H1 (cell line): ENCODE measurements around the gene CYP27C1. TPM values are rescaled to one million over a fixed set of nuclear protein-coding genes. Genes with fewer than 3 reads are reported as not detected.

Experiments
- CTCF ChIA-PET: fragments of 300-600 bp; sonication (Branson Sonifier 250); formaldehyde crosslinking; loops from one replicate; lab custom pipeline; 2021; ENCODE audit not compliant: partially characterized antibody; lab: Charles Lee
- POLR2A ChIA-PET: fragments of 300-600 bp; sonication (Branson Sonifier 250); formaldehyde crosslinking; loops from one replicate; lab custom pipeline; 2021; ENCODE audit warnings: inconsistent platforms; ENCODE audit not compliant: partially characterized antibody; lab: Charles Lee
- DNase-seq, 2 experiments: peaks; one replicate each; pipeline versions ENCODE4 v3.0.0 to v3.0.0-alpha.2; 2010 to 2022; ENCODE audit warnings: low spot score in 2 of 2, low read depth in 1 of 2, mixed read lengths in 1 of 2
- FAIRE-seq: peaks from 2 replicates; lab custom pipeline; 2011; peaks lifted over from hg19 to GRCh38; lab: Jason Lieb, UNC
- H2AFZ ChIP-seq: 2 replicates; pipeline ENCODE4 v1.8.1; 2012; ENCODE audit warnings: low read length, inconsistent platforms
- H2AK5ac ChIP-seq: 2 replicates; pipeline ENCODE4 v1.6.1; 2013; ENCODE audit warnings: low read depth, low read length
- H2BK120ac ChIP-seq: replicated peaks from 2 replicates; pipeline ENCODE3; 2013; ENCODE audit warnings: low read depth, low read length, inconsistent platforms
- H2BK12ac ChIP-seq: 2 replicates; pipeline ENCODE4 v1.6.1; 2013; ENCODE audit warnings: low read depth, low read length
- H2BK15ac ChIP-seq: 2 replicates; pipeline ENCODE4 v1.6.1; 2013; ENCODE audit warnings: low read length
- H2BK20ac ChIP-seq: 2 replicates; pipeline ENCODE4 v1.6.1; 2013; ENCODE audit warnings: low read length
- H2BK5ac ChIP-seq: 2 replicates; pipeline ENCODE4 v1.6.1; 2013; ENCODE audit warnings: low read depth, low read length
- H3K14ac ChIP-seq: 2 replicates; pipeline ENCODE4 v1.6.1; 2013; ENCODE audit warnings: inconsistent platforms; ENCODE audit not compliant: insufficient read length
- H3K18ac ChIP-seq: 2 replicates; pipeline ENCODE4 v1.6.1; 2013; ENCODE audit warnings: low read length; ENCODE audit errors: extremely low read depth
- H3K23ac ChIP-seq: 2 replicates; pipeline ENCODE4 v1.6.1; 2013; ENCODE audit warnings: inconsistent platforms; ENCODE audit not compliant: insufficient read length
- H3K23me2 ChIP-seq: 2 replicates; pipeline ENCODE4 v1.6.1; 2013; ENCODE audit warnings: low read depth, low read length
- H3K27ac ChIP-seq: 2 replicates; pipeline ENCODE4 v1.6.1; 2011; ENCODE audit warnings: low read depth, low read length, inconsistent platforms
- H3K27me3 ChIP-seq, 4 experiments: replicated peaks in 1 of 4; 1 replicate in 1 of 4; 2 replicates in 3 of 4; pipeline versions ENCODE4 v1.6.1 to v1.8.1; 2011 to 2013; ENCODE audit warnings: low read length in 3 of 4, mild to moderate bottlenecking in 3 of 4, inconsistent platforms in 2 of 4, mixed read lengths in 2 of 4, moderate library complexity in 1 of 4; ENCODE audit not compliant: control insufficient read depth in 3 of 4, insufficient read depth in 3 of 4; ENCODE audit errors: extremely low read depth in 1 of 4
- H3K36me3 ChIP-seq, 4 experiments: 2 replicates each; pipeline versions ENCODE4 v1.6.1 to v1.8.1; 2011 to 2013; ENCODE audit warnings: mild to moderate bottlenecking in 4 of 4, low read length in 3 of 4, moderate library complexity in 2 of 4, control low read depth in 1 of 4, inconsistent platforms in 1 of 4; ENCODE audit not compliant: insufficient read depth in 4 of 4, control insufficient read depth in 2 of 4
- H3K4ac ChIP-seq: replicated peaks from 2 replicates; pipeline ENCODE3; 2013; ENCODE audit warnings: low read length, low read depth, mixed read lengths, inconsistent platforms; ENCODE audit not compliant: insufficient read length
- H3K4me1 ChIP-seq, 4 experiments: replicated peaks in 1 of 4; 1 replicate in 1 of 4; 2 replicates in 3 of 4; pipeline versions ENCODE4 v1.6.1 to v1.8.1; 2011 to 2013; ENCODE audit warnings: low read length in 3 of 4, inconsistent platforms in 2 of 4, mixed read lengths in 1 of 4; ENCODE audit not compliant: insufficient read depth in 4 of 4, control insufficient read depth in 3 of 4
- H3K4me2 ChIP-seq, 2 experiments: 2 replicates each; pipeline versions ENCODE4 v1.6.1 to v1.8.1; 2011 to 2013; ENCODE audit warnings: low read depth in 2 of 2, low read length in 2 of 2, control low read depth in 1 of 2, inconsistent platforms in 1 of 2, mild to moderate bottlenecking in 1 of 2; ENCODE audit not compliant: insufficient read depth in 1 of 2
- H3K4me3 ChIP-seq, 4 experiments: fragments of 200-600, 300-600 bp in 1 of 4; sonication (generic), shearing (Covaris generic), sonication (Bioruptor Twin) in 1 of 4; 2 replicates each; pipeline versions ENCODE4 v1.5.1 to v1.8.1; 2011 to 2016; ENCODE audit warnings: low read length in 4 of 4, low read depth in 3 of 4, control low read depth in 2 of 4, inconsistent platforms in 2 of 4, mild to moderate bottlenecking in 2 of 4, mixed read lengths in 1 of 4, moderate library complexity in 1 of 4; ENCODE audit not compliant: insufficient read depth in 2 of 4; ENCODE audit errors: extremely low read depth in 1 of 4
- H3K56ac ChIP-seq: replicated peaks from 2 replicates; pipeline ENCODE3; 2013; ENCODE audit warnings: low read depth, mild to moderate bottlenecking, mixed read lengths, low read length, inconsistent platforms; ENCODE audit not compliant: insufficient read length
- H3K79me1 ChIP-seq: 2 replicates; pipeline ENCODE4 v1.6.1; 2013; ENCODE audit warnings: low read depth, low read length, control low read depth
- H3K79me2 ChIP-seq, 2 experiments: 2 replicates each; pipeline versions ENCODE4 v1.6.1 to v1.8.1; 2012 to 2013; ENCODE audit warnings: low read length in 2 of 2, mild to moderate bottlenecking in 2 of 2, inconsistent platforms in 1 of 2; ENCODE audit not compliant: insufficient read depth in 2 of 2, control insufficient read depth in 1 of 2
- H3K9ac ChIP-seq, 4 experiments: replicated peaks in 1 of 4; 1 replicate in 1 of 4; 2 replicates in 3 of 4; pipeline versions ENCODE4 v1.6.1 to v1.8.1; 2011 to 2013; ENCODE audit warnings: low read depth in 3 of 4, low read length in 3 of 4, control low read depth in 2 of 4, mild to moderate bottlenecking in 2 of 4, moderate library complexity in 2 of 4, inconsistent platforms in 1 of 4; ENCODE audit errors: extremely low read depth in 1 of 4
- H3K9me3 ChIP-seq, 2 experiments: 2 replicates each; pipeline versions ENCODE4 v1.6.1 to v1.8.1; 2012 to 2013; ENCODE audit warnings: mild to moderate bottlenecking in 2 of 2, moderate library complexity in 2 of 2, control low read depth in 1 of 2, inconsistent platforms in 1 of 2, low read depth in 1 of 2, low read length in 1 of 2, mixed read lengths in 1 of 2; ENCODE audit not compliant: insufficient read depth in 2 of 2
- H4K20me1 ChIP-seq, 2 experiments: replicated peaks in 1 of 2; 2 replicates each; pipeline versions ENCODE3 to v1.8.1; 2011 to 2013; ENCODE audit warnings: inconsistent platforms in 2 of 2, low read length in 2 of 2, mild to moderate bottlenecking in 1 of 2; ENCODE audit not compliant: insufficient read depth in 2 of 2, control insufficient read depth in 1 of 2
- H4K5ac ChIP-seq: 2 replicates; pipeline ENCODE4 v1.6.1; 2013; ENCODE audit warnings: low read length, low read depth, mixed read lengths, inconsistent platforms; ENCODE audit not compliant: insufficient read length
- H4K8ac ChIP-seq: 2 replicates; pipeline ENCODE4 v1.8.0; 2013; ENCODE audit warnings: mild to moderate bottlenecking, moderate library complexity, low read length, inconsistent platforms; ENCODE audit not compliant: insufficient read depth; ENCODE audit errors: extremely low read depth
- H4K91ac ChIP-seq: replicated peaks from 2 replicates; pipeline ENCODE3; 2013; ENCODE audit warnings: low read length, mixed read lengths, inconsistent platforms; ENCODE audit not compliant: insufficient read length
- CREB1 ChIP-seq: IDR thresholded peaks from 2 replicates; pipeline ENCODE4 v1.6.1; 2012; ENCODE audit warnings: inconsistent platforms
- EZH2 ChIP-seq: fragments of 200-600 bp; sonication (generic); IDR thresholded peaks from 2 replicates; pipeline ENCODE4 v1.7.1; 2012; ENCODE audit warnings: low read depth, mild to moderate bottlenecking, moderate library complexity, low read length, inconsistent platforms; ENCODE audit not compliant: severe bottlenecking
- JUND ChIP-seq: IDR thresholded peaks from 2 replicates; pipeline ENCODE4 v1.6.1; 2011; ENCODE audit warnings: mild to moderate bottlenecking, improper control_type of control experiment, low read length
- KDM4A ChIP-seq: IDR thresholded peaks from one replicate; pipeline ENCODE4 v1.7.1; 2012; ENCODE audit warnings: low read depth, mild to moderate bottlenecking, moderate library complexity, low read length, inconsistent platforms; ENCODE audit not compliant: severe bottlenecking
- POLR2A ChIP-seq, 2 experiments: IDR thresholded peaks; 1 replicate in 1 of 2; 2 replicates in 1 of 2; pipeline ENCODE4 v1.6.1; 2011; ENCODE audit warnings: low read depth in 2 of 2, low read length in 2 of 2, mild to moderate bottlenecking in 2 of 2; ENCODE audit errors: control extremely low read depth in 1 of 2
- SP2 ChIP-seq: IDR thresholded peaks from 2 replicates; pipeline ENCODE4 v1.6.1; 2012; ENCODE audit warnings: mild to moderate bottlenecking, low read length, inconsistent platforms
- SRF ChIP-seq: IDR thresholded peaks from 2 replicates; pipeline ENCODE4 v1.6.1; 2011; ENCODE audit warnings: mild to moderate bottlenecking, low read depth, low read length, moderate library complexity
- TAF1 ChIP-seq: IDR thresholded peaks from 2 replicates; pipeline ENCODE4 v1.6.1; 2011; ENCODE audit warnings: mild to moderate bottlenecking, low read depth, low read length
- TBP ChIP-seq: IDR thresholded peaks from 2 replicates; pipeline ENCODE4 v1.6.1; 2011; ENCODE audit warnings: low read depth, low read length, improper control_type of control experiment
- WGBS, 2 experiments: shearing (Covaris generic) in 1 of 2; methylation state at CpG; one replicate each; pipeline versions ENCODE4 v1.1.6 to v1.1.7; 2013 to 2015; ENCODE audit warnings: low lambda C conversion rate in 2 of 2, mixed read lengths in 2 of 2, inconsistent platforms in 1 of 2, low coverage in 1 of 2, missing lambda C conversion rate in 1 of 2; ENCODE audit not compliant: insufficient replicate concordance in 2 of 2, insufficient coverage in 1 of 2, insufficient read length in 1 of 2; ENCODE audit errors: extremely low coverage in 1 of 2, missing lambda C conversion rate in 1 of 2; 5-methylcytosine and 5-hydroxymethylcytosine counted together
- polyA plus RNA-seq, 7 experiments: library from polyadenylated mRNA; depleted of rRNA in 3 of 7; stranded (reverse) in 5 of 7; unstranded in 2 of 7; fragments of >200 nt in 5 of 7; fragments of 200-250 nt in 2 of 7; gene quantifications; 1 replicate in 5 of 7; 2 replicates in 1 of 7; 4 replicates in 1 of 7; pipeline versions ENCODE4 v1.2.1 to v1.2.3, GENCODE V29; 2011 to 2013; ENCODE audit warnings: missing spikeins in 2 of 7, mixed read lengths in 2 of 7
- total RNA-seq: library from RNA; stranded (reverse); fragmentation: NEBNext Ultra II Directional; extraction: Animal tissue kit (Norgen Biotek cat#: 25700); gene quantifications from 2 replicates; pipeline ENCODE4 v1.2.1, GENCODE V29; 2021
- TF ChIP-seq, protein P1 (sequence below): IDR thresholded peaks from 2 replicates; pipeline ENCODE4 v1.6.1; 2012; ENCODE audit warnings: inconsistent platforms

The CYP27C1 gene
- total and polyA plus RNA-seq, 2 of the 8 experiments (the other 6 are each of a cell fraction or from before 2014, with no cell fraction given) = 1.3 to 3.2 TPM

DNA sequence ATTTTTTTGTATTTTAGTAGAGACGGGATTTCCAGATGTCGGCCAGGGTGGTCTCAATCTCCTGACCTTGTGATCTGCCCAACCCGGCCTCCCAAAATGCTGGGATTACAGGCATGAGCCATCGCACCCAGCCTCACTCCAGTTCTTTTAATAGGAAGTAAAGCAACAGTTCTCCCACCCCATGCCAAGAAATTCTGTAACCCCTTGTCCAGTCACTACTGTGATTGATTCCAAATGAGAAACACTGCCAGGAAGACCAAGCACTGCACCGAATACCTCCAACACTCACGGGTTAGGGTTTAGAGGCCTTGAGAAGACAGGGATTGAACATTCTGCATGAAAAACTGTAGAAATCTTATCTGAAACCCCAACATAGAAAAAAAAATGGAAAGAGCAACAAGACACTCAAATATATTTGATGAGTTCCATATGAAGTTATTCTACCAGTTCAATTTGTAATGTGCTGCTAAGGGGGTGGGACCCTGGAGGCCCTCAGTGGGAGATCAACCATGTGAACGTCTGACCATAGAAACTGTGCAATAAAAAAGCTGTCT lies 65.0 kb downstream of the CYP27C1 start:
- no peak overlapping the region for H3K18ac ChIP-seq
- H4K20me1 ChIP-seq = no peaks in the 10 kb centered on the region
- ChIA-PET CTCF (interaction anchor here (0.6 to 3.2 kb wide), 10 partner anchors 12 to 101 kb away, joined by 3 to 9 read pairs (median 4); no protein-coding TSS in a partner anchor), POLR2A (interaction anchor here (1.4 kb wide), 1 partner anchor 42 kb away, joined by 3 read pairs; no protein-coding TSS in a partner anchor)
- DNase-seq = no peak
- H2BK15ac ChIP-seq = no peak overlapping the region
- WGBS, 2 experiments = 84% methylated on average over 7 of the region's 7 CpGs; no CpG with 5 or more reads in 1 of the 2 experiments
- no peaks in the 10 kb centered on the region for H3K36me3 ChIP-seq
- TF ChIP-seq POLR2A (IDR thresholded peaks at IDR 0.05; ENCODE audit: control extremely low read depth in 1 of 2, low read depth in 2 of 2, low read length in 2 of 2) (no peak), JUND (no peak), KDM4A (no peak), TAF1 (no peak), SRF (no peak), SP2 (no peak), EZH2 (no peak), TBP (no peak), CREB1 (no peak)
- TF ChIP-seq, protein P1, sequence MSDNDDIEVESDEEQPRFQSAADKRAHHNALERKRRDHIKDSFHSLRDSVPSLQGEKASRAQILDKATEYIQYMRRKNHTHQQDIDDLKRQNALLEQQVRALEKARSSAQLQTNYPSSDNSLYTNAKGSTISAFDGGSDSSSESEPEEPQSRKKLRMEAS = no peak
- H3K4me3 ChIP-seq = no peak overlapping the region
- H3K4me2 ChIP-seq = no peak overlapping the region
- no peak overlapping the region for H2AFZ ChIP-seq
- H3K4ac ChIP-seq = no peak overlapping the region
- no peak overlapping the region for H3K9ac ChIP-seq
- no peak overlapping the region for H3K23ac ChIP-seq
- no peak overlapping the region for H2BK5ac ChIP-seq
- no peak overlapping the region for H2BK20ac ChIP-seq
- FAIRE-seq = no peak
- H3K27ac ChIP-seq = no peak overlapping the region
- peaks cover 0 to 8% (median 5%) of the 10 kb centered on the region in 4 experiments; a peak in 4 of 7 replicates for H3K4me1 ChIP-seq
- no peaks in the 10 kb centered on the region for H3K27me3 ChIP-seq
- no peak overlapping the region for H4K5ac ChIP-seq
- no peaks in the 10 kb centered on the region for H3K23me2 ChIP-seq
- no peak overlapping the region for H2BK120ac ChIP-seq
- H2AK5ac ChIP-seq = no peak overlapping the region
- H2BK12ac ChIP-seq = no peak overlapping the region
- no peaks in the 10 kb centered on the region for H3K79me2 ChIP-seq
- H4K91ac ChIP-seq = no peak overlapping the region
- no peak overlapping the region for H3K56ac ChIP-seq
- H4K8ac ChIP-seq = no peak overlapping the region
- H3K79me1 ChIP-seq = no peaks in the 10 kb centered on the region
- no peak overlapping the region for H3K14ac ChIP-seq
- H3K9me3 ChIP-seq = peaks cover 3 to 10% of the 10 kb centered on the region in 2 experiments; a peak in 2 of 4 replicates
